HEK293 (cell line): ENCODE data around the gene LGI2.

Source experiments
- CTCF ChIA-PET: fragments of 350-600 bp; formaldehyde crosslinking; extraction: SDS; loops from one replicate; lab custom pipeline; 2021; ENCODE audit warnings: antibody characterized with exemption; lab: Yijun Ruan, JAX
- POLR2A ChIA-PET: fragments of 300-600 bp; formaldehyde crosslinking; extraction: SDS; loops from one replicate; lab custom pipeline; 2020; ENCODE audit warnings: antibody characterized with exemption, inconsistent platforms; lab: Yijun Ruan, JAX
- H3K27ac ChIP-seq: fragments of 200-500 bp; sonication (Bioruptor generic); 2 replicates; pipeline ENCODE4 v1.5.1; 2014; ENCODE audit warnings: low read depth, low read length, control low read depth, inconsistent platforms; ENCODE audit errors: extremely low read depth
- H3K36me3 ChIP-seq, 2 experiments: fragments of 200-500 bp in 1 of 2; sonication (Bioruptor generic) in 1 of 2; 1 replicate in 1 of 2; 2 replicates in 1 of 2; pipeline ENCODE4 v1.5.1; 2014 to 2017; ENCODE audit warnings: inconsistent platforms in 2 of 2, low read length in 2 of 2; ENCODE audit not compliant: control insufficient read depth in 2 of 2, insufficient read depth in 1 of 2
- H3K4me1 ChIP-seq: fragments of 200-500 bp; sonication (Bioruptor generic); 2 replicates; pipeline ENCODE4 v1.5.1; 2014; ENCODE audit warnings: mild to moderate bottlenecking, low read length, inconsistent platforms; ENCODE audit not compliant: control insufficient read depth, insufficient read depth
- H3K4me3 ChIP-seq: 2 replicates; pipeline ENCODE4 v1.5.1; 2011; ENCODE audit warnings: low read depth, mild to moderate bottlenecking, control low read depth, low read length, moderate library complexity
- H3K9me3 ChIP-seq: fragments of 200-500 bp; sonication (Bioruptor generic); 2 replicates; pipeline ENCODE4 v1.5.1; 2014; ENCODE audit warnings: low read depth, low read length, inconsistent platforms; ENCODE audit not compliant: control insufficient read depth, insufficient read depth
- HOXA7 ChIP-seq: sonication (generic); formaldehyde crosslinking; IDR thresholded peaks from 2 replicates; pipeline ENCODE4 v1.8.1; 2022; ENCODE audit warnings: missing genetic modification reagents, borderline replicate concordance
- KLF1 ChIP-seq: fragments of 450-650 bp; formaldehyde crosslinking; IDR thresholded peaks from 2 replicates; pipeline ENCODE4 v1.5.1; 2016; ENCODE audit warnings: missing biosample characterization, missing genetic modification characterization
- PRDM1 ChIP-seq: fragments of 450-650 bp; formaldehyde crosslinking; IDR thresholded peaks from 2 replicates; pipeline ENCODE4; 2016; ENCODE audit warnings: missing biosample characterization, missing genetic modification characterization
- ZBTB21 ChIP-seq: fragments of 450-650 bp; formaldehyde crosslinking; IDR thresholded peaks from 2 replicates; pipeline ENCODE4 v1.5.1; 2017; ENCODE audit warnings: missing biosample characterization, missing genetic modification characterization
- ZNF10 ChIP-seq: fragments of 450-650 bp; formaldehyde crosslinking; IDR thresholded peaks from 2 replicates; pipeline ENCODE4 v1.5.1; 2017; ENCODE audit warnings: missing biosample characterization, missing genetic modification characterization
- ZNF114 ChIP-seq: fragments of 450-650 bp; formaldehyde crosslinking; IDR thresholded peaks from 2 replicates; pipeline ENCODE4 v1.5.0; 2017; ENCODE audit warnings: missing biosample characterization, missing genetic modification characterization
- ZNF146 ChIP-seq: fragments of 450-650 bp; formaldehyde crosslinking; IDR thresholded peaks from 2 replicates; pipeline ENCODE4 v1.5.1; 2016; ENCODE audit warnings: missing biosample characterization, missing genetic modification characterization
- ZNF626 ChIP-seq: fragments of 450-650 bp; sonication (Bioruptor Pico); formaldehyde crosslinking; IDR thresholded peaks from 2 replicates; pipeline ENCODE4 v1.5.1; 2018; ENCODE audit warnings: missing biosample characterization, missing genetic modification characterization, inconsistent platforms
- ZNF747 ChIP-seq: fragments of 450-650 bp; formaldehyde crosslinking; IDR thresholded peaks from 2 replicates; pipeline ENCODE4 v1.5.1; 2016; ENCODE audit warnings: missing biosample characterization, missing genetic modification characterization
- TF ChIP-seq, protein P1 (sequence below): fragments of 450-650 bp; formaldehyde crosslinking; optimal IDR thresholded peaks from 2 replicates; pipeline ENCODE3; 2016; ENCODE audit warnings: missing biosample characterization, mild to moderate bottlenecking, missing genetic modification characterization
- TF ChIP-seq, protein P2 (sequence below): fragments of 450-650 bp; formaldehyde crosslinking; IDR thresholded peaks from 2 replicates; pipeline ENCODE4 v1.5.1; 2016; ENCODE audit warnings: missing biosample characterization, missing genetic modification characterization
- TF ChIP-seq, protein P3 (sequence below): fragments of 450-650 bp; formaldehyde crosslinking; IDR thresholded peaks from 2 replicates; pipeline ENCODE4 v1.5.1; 2016; ENCODE audit warnings: missing biosample characterization, missing genetic modification characterization, low read depth
- TF ChIP-seq, protein P4 (sequence below): fragments of 450-650 bp; formaldehyde crosslinking; IDR thresholded peaks from 2 replicates; pipeline ENCODE4 v1.5.1; 2016; ENCODE audit warnings: missing biosample characterization, missing genetic modification characterization
- TF ChIP-seq, protein P5 (sequence below): fragments of 450-650 bp; formaldehyde crosslinking; IDR thresholded peaks from 2 replicates; pipeline ENCODE4 v1.5.1; 2016; ENCODE audit warnings: missing biosample characterization, missing genetic modification characterization

The LGI2 gene

DNA sequence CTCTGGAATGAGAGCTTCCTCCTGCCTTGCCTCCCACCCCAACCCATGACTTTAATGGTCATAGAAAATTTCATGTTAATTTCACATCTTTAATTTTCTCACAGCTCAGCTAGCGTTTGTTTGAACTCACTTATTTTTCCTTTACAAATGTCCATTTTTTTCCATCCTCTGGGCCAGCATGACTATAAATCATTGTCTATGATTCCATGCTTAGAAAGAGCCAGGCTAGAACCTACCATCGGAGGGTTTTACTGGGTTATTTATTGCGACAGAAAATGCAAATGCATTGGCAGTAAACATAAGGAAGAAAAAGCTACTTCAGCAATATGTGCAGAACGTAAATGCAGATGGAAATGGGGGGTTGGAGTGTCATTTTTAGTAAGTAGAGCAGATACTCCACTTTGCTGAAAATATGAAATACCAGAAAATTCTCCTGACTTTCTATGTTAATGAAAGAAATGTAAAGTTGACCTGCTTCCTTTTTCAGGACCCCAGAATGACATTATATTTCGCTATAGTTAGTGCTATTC lies 37.1 kb downstream of the LGI2 start:
- Histone ChIP-seq H3K36me3 (no peaks in the 10 kb centered on the region), H3K27ac (no peak overlapping the region), H3K4me1 (no peaks in the 10 kb centered on the region), H3K9me3 (no peaks in the 10 kb centered on the region), H3K4me3 (no peak overlapping the region)
- POLR2A ChIA-PET, result no interaction called here
- TF ChIP-seq PRDM1 (tag by site-specific recombination) (no peak), HOXA7 (no peak), ZNF626 (tag by site-specific recombination) (no peak), KLF1 (no peak), ZNF146 (tag by site-specific recombination) (no peak)
- TF ChIP-seq, protein P1, sequence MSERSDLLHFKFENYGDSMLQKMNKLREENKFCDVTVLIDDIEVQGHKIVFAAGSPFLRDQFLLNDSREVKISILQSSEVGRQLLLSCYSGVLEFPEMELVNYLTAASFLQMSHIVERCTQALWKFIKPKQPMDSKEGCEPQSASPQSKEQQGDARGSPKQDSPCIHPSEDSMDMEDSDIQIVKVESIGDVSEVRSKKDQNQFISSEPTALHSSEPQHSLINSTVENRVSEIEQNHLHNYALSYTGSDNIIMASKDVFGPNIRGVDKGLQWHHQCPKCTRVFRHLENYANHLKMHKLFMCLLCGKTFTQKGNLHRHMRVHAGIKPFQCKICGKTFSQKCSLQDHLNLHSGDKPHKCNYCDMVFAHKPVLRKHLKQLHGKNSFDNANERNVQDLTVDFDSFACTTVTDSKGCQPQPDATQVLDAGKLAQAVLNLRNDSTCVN (tag by site-specific recombination), result no peak
- TF ChIP-seq, protein P2, sequence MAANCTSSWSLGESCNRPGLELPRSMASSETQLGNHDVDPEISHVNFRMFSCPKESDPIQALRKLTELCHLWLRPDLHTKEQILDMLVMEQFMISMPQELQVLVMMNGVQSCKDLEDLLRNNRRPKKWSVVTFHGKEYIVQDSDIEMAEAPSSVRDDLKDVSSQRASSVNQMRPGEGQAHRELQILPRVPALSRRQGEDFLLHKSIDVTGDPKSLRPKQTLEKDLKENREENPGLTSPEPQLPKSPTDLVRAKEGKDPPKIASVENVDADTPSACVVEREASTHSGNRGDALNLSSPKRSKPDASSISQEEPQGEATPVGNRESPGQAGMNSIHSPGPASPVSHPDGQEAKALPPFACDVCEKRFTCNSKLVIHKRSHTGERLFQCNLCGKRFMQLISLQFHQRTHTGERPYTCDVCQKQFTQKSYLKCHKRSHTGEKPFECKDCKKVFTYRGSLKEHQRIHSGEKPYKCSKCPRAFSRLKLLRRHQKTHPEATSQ, result no peak
- CTCF ChIA-PET, result interaction anchor here (2.7 kb wide), 1 partner anchor 13 kb away, joined by 9 read pairs; no protein-coding TSS in a partner anchor

DNA sequence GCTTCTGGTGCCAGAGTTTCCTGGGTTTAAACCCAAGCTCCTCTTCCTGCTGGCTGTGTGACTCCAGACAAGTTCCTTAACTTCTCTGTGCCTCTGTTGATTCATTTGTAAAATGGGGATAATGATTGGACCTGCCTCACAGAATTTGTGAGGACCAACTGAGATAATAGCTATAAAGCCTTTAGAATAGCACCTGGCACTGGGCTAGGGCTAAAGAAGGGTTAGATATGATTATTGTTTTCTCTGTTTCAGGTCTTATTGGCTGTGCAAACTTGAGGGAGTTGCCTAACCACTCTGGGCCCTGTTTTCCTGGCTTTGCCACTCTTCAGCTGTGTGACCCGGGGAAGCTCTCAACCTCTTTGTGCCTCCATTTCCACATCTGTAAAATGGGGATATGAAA lies 37.8 kb downstream of the LGI2 start:
- POLR2A ChIA-PET, result no interaction called here
- CTCF ChIA-PET, result interaction anchor here (0.7 to 4.3 kb wide), 3 partner anchors 12 to 332 kb away, joined by 3 to 22 read pairs (median 9); no protein-coding TSS in a partner anchor
- Histone ChIP-seq H3K4me1 (no peaks in the 10 kb centered on the region), H3K36me3 (no peaks in the 10 kb centered on the region), H3K4me3 (no peak overlapping the region), H3K9me3 (no peaks in the 10 kb centered on the region), H3K27ac (no peak overlapping the region)
- TF ChIP-seq, protein P2, result no peak
- TF ChIP-seq, protein P3, sequence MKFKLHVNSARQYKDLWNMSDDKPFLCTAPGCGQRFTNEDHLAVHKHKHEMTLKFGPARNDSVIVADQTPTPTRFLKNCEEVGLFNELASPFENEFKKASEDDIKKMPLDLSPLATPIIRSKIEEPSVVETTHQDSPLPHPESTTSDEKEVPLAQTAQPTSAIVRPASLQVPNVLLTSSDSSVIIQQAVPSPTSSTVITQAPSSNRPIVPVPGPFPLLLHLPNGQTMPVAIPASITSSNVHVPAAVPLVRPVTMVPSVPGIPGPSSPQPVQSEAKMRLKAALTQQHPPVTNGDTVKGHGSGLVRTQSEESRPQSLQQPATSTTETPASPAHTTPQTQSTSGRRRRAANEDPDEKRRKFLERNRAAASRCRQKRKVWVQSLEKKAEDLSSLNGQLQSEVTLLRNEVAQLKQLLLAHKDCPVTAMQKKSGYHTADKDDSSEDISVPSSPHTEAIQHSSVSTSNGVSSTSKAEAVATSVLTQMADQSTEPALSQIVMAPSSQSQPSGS (tag by site-specific recombination), result no peak
- TF ChIP-seq, protein P4, sequence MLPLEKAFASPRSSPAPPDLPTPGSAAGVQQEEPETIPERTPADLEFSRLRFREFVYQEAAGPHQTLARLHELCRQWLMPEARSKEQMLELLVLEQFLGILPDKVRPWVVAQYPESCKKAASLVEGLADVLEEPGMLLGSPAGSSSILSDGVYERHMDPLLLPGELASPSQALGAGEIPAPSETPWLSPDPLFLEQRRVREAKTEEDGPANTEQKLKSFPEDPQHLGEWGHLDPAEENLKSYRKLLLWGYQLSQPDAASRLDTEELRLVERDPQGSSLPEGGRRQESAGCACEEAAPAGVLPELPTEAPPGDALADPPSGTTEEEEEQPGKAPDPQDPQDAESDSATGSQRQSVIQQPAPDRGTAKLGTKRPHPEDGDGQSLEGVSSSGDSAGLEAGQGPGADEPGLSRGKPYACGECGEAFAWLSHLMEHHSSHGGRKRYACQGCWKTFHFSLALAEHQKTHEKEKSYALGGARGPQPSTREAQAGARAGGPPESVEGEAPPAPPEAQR (tag by site-specific recombination), result no peak
- TF ChIP-seq, protein P5, sequence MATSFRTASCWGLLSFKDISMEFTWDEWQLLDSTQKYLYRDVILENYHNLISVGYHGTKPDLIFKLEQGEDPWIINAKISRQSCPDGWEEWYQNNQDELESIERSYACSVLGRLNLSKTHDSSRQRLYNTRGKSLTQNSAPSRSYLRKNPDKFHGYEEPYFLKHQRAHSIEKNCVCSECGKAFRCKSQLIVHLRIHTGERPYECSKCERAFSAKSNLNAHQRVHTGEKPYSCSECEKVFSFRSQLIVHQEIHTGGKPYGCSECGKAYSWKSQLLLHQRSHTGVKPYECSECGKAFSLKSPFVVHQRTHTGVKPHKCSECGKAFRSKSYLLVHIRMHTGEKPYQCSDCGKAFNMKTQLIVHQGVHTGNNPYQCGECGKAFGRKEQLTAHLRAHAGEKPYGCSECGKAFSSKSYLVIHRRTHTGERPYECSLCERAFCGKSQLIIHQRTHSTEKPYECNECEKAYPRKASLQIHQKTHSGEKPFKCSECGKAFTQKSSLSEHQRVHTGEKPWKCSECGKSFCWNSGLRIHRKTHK (tag by site-specific recombination), result no peak
- no peak for TF ChIP-seq ZBTB21 (tag by site-specific recombination)
- no peak for TF ChIP-seq ZNF747
- TF ChIP-seq ZNF10 (tag by site-specific recombination), result no peak
- TF ChIP-seq ZNF114 (tag by site-specific recombination), result no peak
